Left forelimb (tissue), 1 donor: Measurements from ENCODE around the gene BMPER.
A peak's percentile ranks its signal among the peaks of the same experiment; 100 is the strongest.

Experiments used
- DNase-seq: peaks from one replicate; pipeline ENCODE4 v3.0.0-alpha.2; 2018; ENCODE audit warnings: low spot score

Gene BMPER

GRCh38 chr7:33923440-33924229 lies 18.3 kb downstream of the BMPER start:
- DNase-seq, result no peak

GRCh38 chr7:33926535-33926934 lies 21.2 kb downstream of the BMPER start:
- no peak for DNase-seq

GRCh38 chr7:33928986-33929385 lies 23.6 kb downstream of the BMPER start:
- no peak for DNase-seq

GRCh38 chr7:33932221-33932620 lies 26.9 kb downstream of the BMPER start:
- DNase-seq, result no peak

GRCh38 chr7:33932832-33933468 lies 27.6 kb downstream of the BMPER start:
- DNase-seq, result peak; percentile 85

- DNase-seq, result no peak
Observed at GRCh38 chr7:33933611-33934281, 28.4 kb downstream of the BMPER start.

GRCh38 chr7:33934391-33934790 lies 29.1 kb downstream of the BMPER start:
- DNase-seq, result no peak

- no peak for DNase-seq
Observed at GRCh38 chr7:33936503-33936902, 31.2 kb downstream of the BMPER start.

- DNase-seq, result no peak
Observed at GRCh38 chr7:33937871-33938270, 32.5 kb downstream of the BMPER start.

- DNase-seq, result no peak
Observed at GRCh38 chr7:33939121-33939520, 33.8 kb downstream of the BMPER start.

GRCh38 chr7:33940503-33940902 lies 35.2 kb downstream of the BMPER start:
- DNase-seq, result no peak

GRCh38 chr7:33941418-33941817 lies 36.1 kb downstream of the BMPER start:
- DNase-seq, result no peak

GRCh38 chr7:33946094-33946699 lies 40.9 kb downstream of the BMPER start:
- no peak for DNase-seq

- no peak for DNase-seq
Observed at GRCh38 chr7:33950047-33950714, 44.8 kb downstream of the BMPER start.

- no peak for DNase-seq
Observed at GRCh38 chr7:33952824-33953223, 47.5 kb downstream of the BMPER start.

- DNase-seq, result no peak
Observed at GRCh38 chr7:33958104-33958503, 52.8 kb downstream of the BMPER start.

GRCh38 chr7:33959676-33960075 lies 54.3 kb downstream of the BMPER start:
- no peak for DNase-seq

- DNase-seq, result no peak
Observed at GRCh38 chr7:33961948-33962347, 56.6 kb downstream of the BMPER start.

- DNase-seq, result no peak
Observed at GRCh38 chr7:33964417-33965182, 59.3 kb downstream of the BMPER start.

- DNase-seq, result no peak
Observed at GRCh38 chr7:33965183-33965744, 59.9 kb downstream of the BMPER start.

GRCh38 chr7:33968591-33968990 lies 63.3 kb downstream of the BMPER start:
- DNase-seq, result no peak
